GM18526 (cell line): ENCODE data around the gene CA10.

Experiments used
- POLR2A ChIP-seq: IDR thresholded peaks from 3 replicates; pipeline ENCODE4 v1.6.1; 2011; ENCODE audit not compliant: insufficient read length; ENCODE audit errors: extremely low read depth

Gene CA10

GRCh38 chr17:52106638-52107261, 51.8 kb downstream of the CA10 start:
- TF ChIP-seq POLR2A = no peak

GRCh38 chr17:52106072-52106471, 52.4 kb downstream of the CA10 start:
- no peak for TF ChIP-seq POLR2A

DNA sequence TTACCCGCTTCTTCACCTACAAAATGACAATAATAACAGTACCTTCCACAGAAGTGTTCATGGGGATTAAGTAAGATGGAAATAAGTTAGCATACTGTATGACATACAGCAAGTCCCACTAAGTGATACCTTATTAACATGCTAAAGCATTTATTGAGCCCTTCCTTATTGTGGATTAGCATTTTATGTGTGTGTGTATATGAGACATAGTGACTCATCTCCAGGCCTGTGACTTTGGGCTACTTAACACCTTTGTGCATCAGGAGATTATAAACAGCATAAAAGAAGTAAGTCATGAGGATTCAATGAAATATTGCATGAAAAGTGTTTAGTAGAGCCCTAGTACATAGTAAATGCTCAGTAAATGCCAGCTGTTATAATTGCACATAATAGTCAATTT, 52.9 kb downstream of the CA10 start:
- TF ChIP-seq POLR2A = no peak

GRCh38 chr17:52096056-52096455, 62.5 kb downstream of the CA10 start:
- TF ChIP-seq POLR2A = no peak

GRCh38 chr17:52084176-52084575, 74.3 kb downstream of the CA10 start:
- no peak for TF ChIP-seq POLR2A

- TF ChIP-seq POLR2A = no peak
Observed at GRCh38 chr17:52079496-52079895, 79.0 kb downstream of the CA10 start.

DNA sequence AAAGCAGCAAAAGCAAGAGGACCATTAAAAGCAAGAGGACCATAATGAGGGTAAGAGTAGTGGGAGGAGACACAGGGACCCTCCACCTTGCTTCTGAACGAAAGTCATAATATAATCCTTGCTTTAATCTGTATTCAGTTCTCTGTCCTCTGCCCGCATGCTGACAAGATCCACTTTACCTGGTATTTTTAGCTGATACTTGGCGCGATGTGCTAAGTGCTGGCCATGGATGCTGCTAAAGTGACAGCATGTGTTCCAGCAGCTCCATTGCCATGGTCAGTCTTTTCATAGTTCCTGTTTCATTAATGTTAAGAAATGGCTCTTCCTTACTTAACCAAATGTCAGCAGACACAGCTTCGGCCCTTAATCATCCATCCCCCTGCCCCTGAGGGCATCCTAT, 86.8 kb downstream of the CA10 start:
- no peak for TF ChIP-seq POLR2A

DNA sequence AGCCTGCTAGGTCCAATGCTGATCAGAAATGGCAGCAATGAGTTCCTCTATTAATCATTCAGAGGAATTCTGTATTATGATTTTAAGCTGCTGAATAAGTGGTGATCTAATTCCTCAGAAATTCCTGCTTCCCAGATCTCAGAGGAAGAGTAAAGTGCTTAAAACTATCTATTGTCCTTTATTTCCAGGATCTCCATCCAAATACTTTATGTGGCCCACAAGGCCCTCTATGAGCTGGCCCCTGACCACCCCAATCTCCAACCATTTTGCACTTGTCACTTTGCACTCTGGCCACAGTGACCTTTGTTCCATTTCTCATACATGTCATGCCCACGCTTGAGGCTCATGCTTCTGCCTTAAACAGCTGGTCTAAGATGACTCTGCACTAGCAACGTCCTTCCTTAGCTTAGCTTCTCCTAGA, 93.7 kb downstream of the CA10 start:
- no peak for TF ChIP-seq POLR2A

DNA sequence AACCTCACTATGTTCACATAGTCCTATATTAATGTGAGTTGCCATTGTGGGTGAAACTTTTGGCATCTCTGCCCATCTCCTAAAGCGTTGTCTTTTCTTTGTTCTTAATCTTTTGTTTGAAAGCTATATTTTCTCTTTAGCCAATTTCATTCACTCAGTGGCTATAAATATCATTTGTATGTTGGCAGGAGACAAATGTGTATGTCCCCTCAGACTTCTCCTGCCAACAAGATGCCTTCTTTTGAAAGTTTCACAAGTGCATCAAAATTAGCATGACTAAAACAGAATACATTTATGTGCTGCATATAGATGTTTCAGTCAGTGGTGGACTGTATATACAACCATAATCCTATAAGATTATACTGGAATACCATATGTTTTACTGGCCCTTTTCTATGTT, 109.0 kb downstream of the CA10 start:
- TF ChIP-seq POLR2A = no peak

GRCh38 chr17:52049051-52049450, 109.5 kb downstream of the CA10 start:
- no peak for TF ChIP-seq POLR2A

- no peak for TF ChIP-seq POLR2A
Observed at GRCh38 chr17:52048137-52048898, 110.2 kb downstream of the CA10 start.

DNA sequence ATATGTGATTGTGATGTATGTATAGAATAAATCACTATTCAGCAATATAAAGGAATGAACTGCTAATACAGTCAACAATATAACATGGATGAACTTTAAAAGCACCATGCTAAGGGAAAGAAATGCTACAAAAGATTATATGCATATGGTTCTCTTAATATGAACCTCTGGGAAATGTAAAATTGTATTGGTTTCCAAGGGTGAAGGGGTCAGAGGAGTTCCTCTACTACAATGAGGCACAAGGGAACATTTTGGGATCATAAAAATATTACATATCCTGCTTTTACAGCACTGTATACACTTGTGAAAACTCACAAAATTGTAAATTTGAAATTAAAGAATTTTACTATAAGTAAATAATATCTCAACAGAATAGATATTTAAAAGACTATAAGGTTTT, 111.4 kb downstream of the CA10 start:
- no peak for TF ChIP-seq POLR2A

- no peak for TF ChIP-seq POLR2A
Observed at GRCh38 chr17:52041123-52041617, 117.3 kb downstream of the CA10 start.

- TF ChIP-seq POLR2A = no peak
Observed at GRCh38 chr17:52036416-52036815, 122.1 kb downstream of the CA10 start.

DNA sequence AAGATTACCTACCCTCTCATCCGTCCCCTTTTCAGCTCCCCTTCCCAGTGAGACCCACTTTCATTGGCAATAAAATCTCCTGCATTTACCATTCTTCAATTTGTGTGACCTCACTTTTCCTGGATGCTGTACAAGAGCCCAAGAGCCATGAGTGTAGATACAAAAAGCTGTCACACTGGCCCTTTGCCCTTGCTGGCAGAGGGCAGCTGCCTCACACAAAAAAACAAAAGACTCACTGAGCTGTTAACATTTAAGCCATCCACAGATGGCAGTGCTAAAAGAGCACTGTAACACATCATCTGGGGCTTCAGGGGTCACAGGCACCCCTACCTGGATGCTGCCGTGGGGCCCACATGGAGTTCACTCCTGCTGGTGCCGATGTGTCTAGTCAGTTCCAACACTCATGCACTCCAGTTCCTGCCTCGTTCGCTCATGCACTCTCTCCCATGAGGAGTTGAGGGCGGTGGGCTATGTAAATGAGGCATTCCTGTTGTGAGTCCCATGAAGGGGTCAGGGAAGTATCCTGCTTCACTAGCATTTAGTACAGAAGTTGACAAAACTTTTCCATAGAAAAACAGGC, 123.1 kb downstream of the CA10 start:
- TF ChIP-seq POLR2A = no peak

GRCh38 chr17:52032454-52032853, 126.1 kb downstream of the CA10 start:
- no peak for TF ChIP-seq POLR2A
